Hypothalamus (tissue), 51 donors: ENCODE results near the gene PCDHA7.
"Not testable (repeated sequence)": the region's sequence is repeated elsewhere in the genome, so short reads cannot be mapped to it uniquely, and the experiment has no call there.

Experiments used
- DNase-seq, 51 donors: peaks; one replicate each; lab custom pipeline; 2025; lab: John Stamatoyannopoulos, UW

The PCDHA7 gene

GRCh38 chr5:140833993-140834392, at the start of gene PCDHA7:
PCDHA7 (plus strand) TSS chr5:140834269; CDS start chr5:140834384, 115 bp downstream.
- DNase-seq: peak in 1 of 51 donors; percentile 36

GRCh38 chr5:140785905-140786686, 48.0 kb upstream of the PCDHA7 start, which contains the start of gene PCDHA1:
PCDHA1 (plus strand) TSS chr5:140786140.
- DNase-seq: peak in 1 of 51 donors; percentile 2

- DNase-seq: not testable (repeated sequence)
These were observed 46.6 kb upstream of the PCDHA7 start for GRCh38 chr5:140787422-140787821.

DNA sequence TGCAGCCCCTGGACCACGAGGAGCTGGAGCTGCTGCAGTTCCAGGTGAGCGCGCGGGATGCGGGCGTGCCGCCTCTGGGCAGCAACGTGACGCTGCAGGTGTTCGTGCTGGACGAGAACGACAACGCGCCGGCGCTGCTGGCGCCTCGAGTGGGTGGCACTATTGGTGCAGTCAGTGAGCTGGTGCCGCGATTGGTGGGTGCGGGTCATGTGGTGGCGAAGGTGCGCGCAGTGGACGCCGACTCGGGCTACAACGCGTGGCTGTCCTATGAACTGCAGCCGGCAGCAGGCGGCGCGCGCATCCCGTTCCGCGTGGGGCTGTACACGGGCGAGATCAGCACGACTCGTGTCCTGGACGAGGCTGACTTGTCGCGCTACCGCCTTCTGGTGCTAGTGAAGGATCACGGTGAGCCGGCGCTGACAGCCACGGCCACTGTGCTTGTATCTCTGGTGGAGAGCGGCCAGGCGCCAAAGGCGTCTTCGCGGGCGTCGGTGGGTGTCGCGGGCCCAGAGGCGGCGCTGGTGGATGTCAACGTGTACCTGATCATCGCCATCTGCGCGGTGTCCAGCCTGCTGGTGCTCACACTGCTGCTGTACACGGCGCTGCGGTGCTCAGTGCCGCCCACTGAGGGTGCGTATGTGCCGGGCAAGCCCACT, 46.1 kb upstream of the PCDHA7 start:
- DNase-seq: not testable (repeated sequence)

DNA sequence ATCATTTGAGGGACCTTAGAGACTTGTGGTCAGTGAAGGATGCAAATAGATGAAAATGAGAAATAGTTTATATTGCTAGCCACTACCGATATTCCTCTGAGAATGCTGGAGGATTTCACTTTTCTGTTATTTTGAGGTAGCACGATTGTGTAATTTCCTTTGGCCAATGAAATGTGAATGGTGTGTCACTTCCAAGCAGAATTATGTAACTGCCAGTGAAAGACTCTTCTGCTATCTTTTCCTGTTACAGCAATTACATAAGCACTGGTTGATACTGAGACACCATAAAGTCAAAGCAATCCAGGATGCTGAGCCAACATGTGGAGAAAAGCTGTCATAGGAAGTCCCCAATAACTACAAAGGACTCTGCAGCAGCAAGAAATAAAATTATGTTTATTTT, 43.0 kb upstream of the PCDHA7 start:
- no peak for DNase-seq

DNA sequence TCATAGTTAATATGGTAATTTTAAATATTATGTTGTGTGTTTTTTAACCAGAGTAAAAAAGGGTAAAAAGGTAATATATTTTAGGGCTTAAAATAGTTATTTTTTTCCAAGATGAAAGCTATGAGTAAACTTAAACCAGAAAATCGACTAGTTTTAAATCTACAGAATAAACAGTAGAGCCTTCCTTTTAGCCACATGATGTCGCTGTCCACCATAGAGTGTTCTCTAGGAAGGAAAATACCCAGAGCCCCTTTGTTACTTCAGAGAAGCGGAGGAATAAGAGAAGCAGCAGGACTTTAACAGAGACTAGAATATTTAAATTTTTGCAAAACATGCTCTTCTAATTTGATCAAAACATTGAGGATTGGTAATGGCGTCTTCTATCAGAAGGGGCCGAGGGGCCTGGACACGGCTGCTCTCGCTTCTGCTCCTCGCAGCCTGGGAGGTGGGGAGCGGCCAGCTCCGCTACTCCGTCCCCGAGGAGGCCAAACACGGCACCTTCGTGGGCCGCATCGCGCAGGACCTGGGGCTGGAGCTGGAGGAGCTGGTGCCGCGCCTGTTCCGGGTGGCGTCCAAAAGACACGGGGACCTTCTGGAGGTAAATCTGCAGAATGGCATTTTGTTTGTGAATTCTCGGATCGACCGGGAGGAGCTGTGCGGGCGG, 39.3 kb upstream of the PCDHA7 start, which contains the start of gene PCDHA2:
TSS of gene PCDHA2 (plus strand) at position 258 of the 664 bp plus-strand sequence.
- DNase-seq: peak in 1 of 51 donors; percentile 3

GRCh38 chr5:140795259-140795641, 38.8 kb upstream of the PCDHA7 start:
- peak in 1 of 51 donors; percentile 26 for DNase-seq

DNA sequence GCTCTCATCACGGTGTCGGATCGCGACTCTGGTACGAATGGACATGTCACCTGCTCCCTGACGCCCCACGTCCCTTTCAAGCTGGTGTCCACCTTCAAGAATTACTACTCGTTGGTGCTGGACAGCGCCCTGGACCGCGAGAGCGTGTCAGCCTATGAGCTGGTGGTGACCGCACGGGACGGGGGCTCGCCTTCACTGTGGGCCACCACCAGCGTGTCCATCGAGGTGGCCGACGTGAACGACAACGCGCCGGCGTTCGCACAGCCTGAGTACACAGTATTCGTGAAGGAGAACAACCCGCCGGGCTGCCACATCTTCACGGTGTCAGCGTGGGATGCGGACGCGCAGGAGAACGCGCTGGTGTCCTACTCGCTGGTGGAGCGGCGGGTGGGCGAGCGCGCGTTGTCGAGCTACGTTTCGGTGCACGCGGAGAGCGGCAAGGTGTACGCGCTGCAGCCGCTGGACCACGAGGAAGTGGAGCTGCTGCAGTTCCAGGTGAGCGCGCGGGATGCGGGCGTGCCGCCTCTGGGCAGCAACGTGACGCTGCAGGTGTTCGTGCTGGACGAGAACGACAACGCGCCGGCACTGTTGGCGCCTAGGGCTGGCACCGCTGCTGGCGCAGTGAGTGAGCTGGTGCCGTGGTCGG, 37.9 kb upstream of the PCDHA7 start:
- DNase-seq: not testable (repeated sequence)

DNA sequence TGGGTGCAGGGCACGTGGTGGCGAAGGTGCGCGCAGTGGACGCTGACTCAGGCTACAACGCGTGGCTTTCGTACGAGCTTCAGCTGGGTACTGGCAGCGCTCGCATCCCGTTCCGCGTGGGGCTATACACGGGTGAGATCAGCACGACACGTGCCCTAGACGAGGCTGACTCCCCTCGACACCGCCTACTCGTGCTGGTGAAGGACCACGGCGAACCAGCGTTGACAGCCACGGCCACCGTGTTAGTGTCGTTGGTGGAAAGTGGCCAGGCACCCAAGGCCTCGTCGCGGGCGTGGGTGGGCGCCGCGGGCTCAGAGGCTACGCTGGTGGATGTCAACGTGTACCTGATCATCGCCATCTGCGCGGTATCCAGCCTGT, 37.4 kb upstream of the PCDHA7 start:
- DNase-seq: no peak

DNA sequence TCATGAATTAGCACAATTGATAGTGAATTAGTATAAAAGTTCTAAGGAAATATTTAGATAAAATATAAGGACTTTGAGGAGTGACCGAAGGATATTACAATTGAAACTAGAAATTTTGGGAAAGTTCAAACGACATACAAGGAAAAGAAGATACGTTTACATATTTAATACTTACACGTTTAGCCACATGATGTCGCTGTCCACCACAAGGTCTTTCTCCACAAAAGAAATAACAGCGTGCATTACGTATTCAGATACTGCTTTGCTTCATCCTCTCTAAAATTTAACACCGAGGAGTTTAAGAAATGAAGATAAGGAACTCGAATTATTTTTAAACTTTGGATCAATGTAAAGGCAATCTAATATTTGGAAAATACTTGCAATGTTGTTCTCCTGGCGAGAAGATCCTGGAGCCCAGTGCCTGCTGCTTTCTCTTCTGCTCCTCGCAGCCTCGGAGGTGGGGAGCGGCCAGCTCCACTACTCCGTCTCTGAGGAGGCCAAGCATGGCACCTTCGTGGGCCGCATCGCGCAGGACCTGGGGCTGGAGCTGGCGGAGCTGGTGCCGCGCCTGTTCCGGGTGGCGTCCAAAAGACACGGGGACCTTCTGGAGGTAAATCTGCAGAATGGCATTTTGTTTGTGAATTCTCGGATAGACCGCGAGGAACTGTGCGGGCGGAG, 33.1 kb upstream of the PCDHA7 start, which contains the start of gene PCDHA3:
TSS of gene PCDHA3 (plus strand) at position 242 of the 678 bp plus-strand sequence.
- peak in 1 of 51 donors; percentile 48 for DNase-seq

DNA sequence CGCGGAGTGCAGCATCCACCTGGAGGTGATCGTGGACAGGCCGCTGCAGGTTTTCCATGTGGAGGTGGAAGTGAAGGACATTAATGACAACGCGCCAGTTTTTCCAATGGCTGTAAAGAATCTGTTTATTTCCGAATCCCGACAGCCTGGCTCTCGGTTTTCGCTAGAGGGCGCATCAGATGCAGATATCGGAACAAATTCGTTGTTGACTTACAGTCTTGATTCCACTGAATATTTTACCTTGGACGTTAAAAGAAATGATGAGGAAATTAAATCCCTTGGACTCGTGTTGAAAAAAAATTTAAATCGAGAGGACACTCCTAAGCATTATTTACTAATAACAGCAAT, 32.6 kb upstream of the PCDHA7 start:
- DNase-seq: peak in 7 of 51 donors; percentile 2 to 36 (median 32)

- not testable (repeated sequence) for DNase-seq
These were observed 31.7 kb upstream of the PCDHA7 start for GRCh38 chr5:140802381-140802780.

DNA sequence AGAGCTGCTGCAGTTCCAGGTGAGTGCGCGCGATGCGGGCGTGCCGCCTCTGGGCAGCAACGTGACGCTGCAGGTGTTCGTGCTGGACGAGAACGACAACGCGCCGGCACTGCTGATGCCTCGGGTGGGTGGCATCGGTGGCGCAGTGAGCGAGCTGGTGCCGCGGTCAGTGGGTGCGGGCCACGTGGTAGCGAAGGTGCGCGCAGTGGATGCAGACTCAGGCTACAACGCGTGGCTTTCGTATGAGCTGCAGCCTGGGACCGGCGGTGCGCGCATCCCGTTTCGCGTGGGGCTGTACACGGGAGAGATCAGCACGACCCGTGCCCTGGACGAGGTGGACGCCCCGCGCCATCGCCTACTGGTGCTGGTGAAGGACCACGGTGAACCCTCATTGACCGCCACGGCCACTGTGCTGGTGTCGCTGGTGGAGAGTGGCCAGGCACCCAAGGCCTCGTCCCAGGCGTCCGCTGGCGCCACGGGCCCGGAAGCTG, 31.2 kb upstream of the PCDHA7 start:
- DNase-seq: no peak

DNA sequence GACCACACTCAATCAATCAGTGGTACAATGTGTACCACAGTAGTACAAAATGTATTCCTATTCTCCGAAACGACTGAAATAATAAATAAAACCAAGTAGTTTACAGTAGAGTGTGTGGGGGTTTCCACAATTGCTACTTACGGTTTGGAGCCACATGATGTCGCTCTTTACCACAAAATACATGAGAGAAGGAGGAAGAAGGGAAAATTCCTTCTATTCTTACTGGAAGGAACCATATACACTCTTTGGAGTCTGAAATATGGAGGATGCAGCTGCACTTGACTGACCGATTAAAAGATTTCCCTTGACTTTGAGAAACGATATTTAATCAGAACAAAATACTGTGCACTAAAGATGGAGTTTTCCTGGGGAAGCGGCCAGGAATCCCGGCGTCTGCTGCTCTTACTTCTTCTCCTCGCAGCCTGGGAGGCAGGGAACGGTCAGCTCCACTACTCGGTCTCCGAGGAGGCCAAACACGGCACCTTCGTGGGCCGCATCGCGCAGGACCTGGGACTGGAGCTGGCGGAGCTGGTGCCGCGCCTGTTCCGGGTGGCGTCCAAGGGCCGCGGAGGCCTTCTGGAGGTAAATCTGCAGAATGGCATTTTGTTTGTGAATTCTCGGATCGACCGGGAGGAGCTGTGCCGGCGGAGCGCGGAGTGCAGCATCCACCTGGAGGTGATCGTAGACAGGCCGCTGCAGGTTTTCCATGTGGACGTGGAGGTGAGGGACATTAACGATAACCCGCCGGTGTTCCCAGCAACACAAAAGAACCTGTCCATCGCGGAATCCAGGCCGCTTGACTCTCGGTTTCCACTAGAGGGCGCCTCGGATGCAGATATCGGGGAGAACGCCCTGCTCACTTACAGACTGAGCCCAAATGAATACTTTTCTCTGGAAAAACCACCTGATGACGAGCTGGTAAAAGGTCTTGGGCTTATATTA, 27.0 kb upstream of the PCDHA7 start, which contains the start of gene PCDHA4:
TSS of gene PCDHA4 (plus strand) at position 235 of the 942 bp plus-strand sequence.
- DNase-seq: peak in 18 of 51 donors; percentile 4 to 64 (median 30)

- not testable (repeated sequence) for DNase-seq
These were observed 25.7 kb upstream of the PCDHA7 start for GRCh38 chr5:140808241-140808888.

DNA sequence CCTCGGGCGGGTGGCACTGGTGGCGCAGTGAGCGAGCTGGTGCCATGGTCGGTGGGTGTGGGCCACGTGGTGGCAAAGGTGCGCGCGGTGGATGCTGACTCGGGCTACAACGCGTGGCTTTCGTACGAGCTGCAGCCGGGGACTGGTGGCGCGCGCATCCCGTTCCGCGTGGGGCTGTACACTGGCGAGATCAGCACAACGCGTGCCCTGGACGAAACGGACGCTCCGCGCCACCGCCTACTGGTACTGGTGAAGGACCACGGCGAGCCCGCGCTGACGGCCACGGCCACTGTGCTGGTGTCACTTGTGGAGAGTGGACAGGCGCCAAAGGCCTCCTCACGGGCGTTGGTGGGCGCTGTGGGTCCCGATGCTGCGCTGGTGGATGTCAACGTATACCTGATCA, 25.2 kb upstream of the PCDHA7 start:
- no peak for DNase-seq

DNA sequence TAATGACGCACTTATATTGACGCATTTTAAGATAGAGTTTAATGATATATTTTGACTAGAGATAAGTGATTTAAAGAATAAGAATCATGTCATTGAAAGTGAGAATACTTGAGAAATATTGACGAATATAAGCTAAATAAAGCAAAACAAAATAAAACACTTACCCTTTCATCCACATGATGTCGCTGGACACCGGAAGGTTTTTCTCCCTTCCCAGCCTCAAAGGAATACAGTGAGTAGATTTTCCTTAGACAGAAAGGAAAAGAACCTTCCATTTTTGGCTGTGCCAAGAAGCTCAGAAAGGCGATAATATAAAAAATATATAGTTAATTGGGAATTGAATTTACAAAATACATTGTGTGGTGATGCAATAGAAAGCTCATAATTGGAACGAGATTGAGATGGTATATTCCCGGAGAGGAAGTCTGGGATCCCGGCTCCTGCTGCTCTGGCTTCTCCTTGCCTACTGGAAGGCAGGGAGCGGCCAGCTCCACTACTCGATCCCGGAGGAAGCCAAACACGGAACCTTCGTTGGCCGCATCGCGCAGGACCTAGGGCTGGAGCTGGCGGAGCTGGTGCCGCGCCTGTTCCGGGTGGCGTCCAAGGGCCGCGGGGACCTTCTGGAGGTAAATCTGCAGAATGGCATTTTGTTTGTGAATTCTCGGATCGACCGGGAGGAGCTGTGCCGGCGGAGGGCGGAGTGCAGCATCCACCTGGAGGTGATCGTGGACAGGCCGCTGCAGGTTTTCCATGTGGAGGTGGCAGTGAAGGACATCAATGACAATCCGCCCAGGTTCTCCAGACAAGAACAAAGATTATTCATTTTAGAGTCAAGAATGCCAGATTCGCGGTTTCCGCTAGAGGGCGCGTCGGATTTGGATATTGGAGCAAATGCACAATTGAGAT, 12.4 kb upstream of the PCDHA7 start, which contains the start of gene PCDHA5:
TSS of gene PCDHA5 (plus strand) at position 239 of the 906 bp plus-strand sequence.
- DNase-seq: peak in 7 of 51 donors; percentile 4 to 44 (median 23)
